OCI-LY7 (cell line): ENCODE measurements around the gene PCDHGB6. TPM values are rescaled to one million over a fixed set of nuclear protein-coding genes. Genes with fewer than 3 reads are reported as not detected.

Experiments used
- BruUV-seq: library from RNA; stranded (reverse); fragments of 400-500 nt; replicated peaks from 2 replicates; lab custom pipeline; 2021; lab: Mats Ljungman, UMichigan
- CTCF ChIA-PET: fragments of 300-600 bp; sonication (Branson Sonifier 250); formaldehyde crosslinking; loops from one replicate; lab custom pipeline; 2022; ENCODE audit warnings: antibody characterized with exemption; ENCODE audit not compliant: unreplicated experiment; lab: Charles Lee
- POLR2A ChIA-PET: fragments of 300-600 bp; sonication (Branson Sonifier 250); formaldehyde crosslinking; loops from one replicate; lab custom pipeline; 2022; ENCODE audit warnings: antibody characterized with exemption; lab: Charles Lee
- DNase-seq: peaks from one replicate; pipeline ENCODE4 v3.0.0-alpha.2; 2015; ENCODE audit warnings: low spot score
- H2AFZ ChIP-seq: fragments of 200-600 bp; sonication (generic), shearing (Covaris generic); 2 replicates; pipeline ENCODE4 v1.6.1; 2014; ENCODE audit warnings: mild to moderate bottlenecking, antibody characterized with exemption, low read length, moderate library complexity
- H3K27ac ChIP-seq: fragments of 200-600 bp; sonication (generic); 2 replicates; pipeline ENCODE4 v1.5.1; 2014; ENCODE audit warnings: mixed run types, low read depth, mild to moderate bottlenecking, moderate library complexity, low read length, inconsistent platforms; ENCODE audit not compliant: poor library complexity, severe bottlenecking
- H3K36me3 ChIP-seq: fragments of 200-600 bp; sonication (generic); 2 replicates; pipeline ENCODE4 v1.6.1; 2014; ENCODE audit warnings: mild to moderate bottlenecking, antibody characterized with exemption, low read length, moderate library complexity, mixed read lengths; ENCODE audit not compliant: insufficient read depth
- H3K4me1 ChIP-seq: fragments of 200-600 bp; sonication (generic); 2 replicates; pipeline ENCODE4 v1.5.1; 2014; ENCODE audit warnings: mild to moderate bottlenecking, low read length; ENCODE audit not compliant: insufficient read depth, poor library complexity, severe bottlenecking
- H3K4me2 ChIP-seq: fragments of 200-600 bp; sonication (generic); 2 replicates; pipeline ENCODE4 v1.6.1; 2014; ENCODE audit warnings: mild to moderate bottlenecking, low read length
- H3K4me3 ChIP-seq: fragments of 200-600 bp; sonication (generic); 2 replicates; pipeline ENCODE4 v1.5.1; 2014; ENCODE audit warnings: mild to moderate bottlenecking, low read depth, low read length; ENCODE audit not compliant: poor library complexity, severe bottlenecking
- H3K79me2 ChIP-seq: fragments of 200-600 bp; sonication (generic); 2 replicates; pipeline ENCODE4 v1.6.1; 2016; ENCODE audit warnings: low read depth, mild to moderate bottlenecking, low read length, moderate library complexity, mixed read lengths; ENCODE audit not compliant: insufficient read depth
- H3K9me2 ChIP-seq: fragments of 200-600 bp; sonication (generic); 2 replicates; pipeline ENCODE4 v1.6.1; 2016; ENCODE audit warnings: mild to moderate bottlenecking, low read length, mixed read lengths; ENCODE audit not compliant: insufficient read depth
- H3K9me3 ChIP-seq: fragments of 200-600 bp; sonication (generic); 2 replicates; pipeline ENCODE4 v1.6.1; 2014; ENCODE audit warnings: mild to moderate bottlenecking, mixed run types, low read length, mixed read lengths
- H4K20me1 ChIP-seq: fragments of 200-600 bp; sonication (generic); 2 replicates; pipeline ENCODE4 v1.6.1; 2014; ENCODE audit warnings: mild to moderate bottlenecking, antibody characterized with exemption, low read length, moderate library complexity, mixed read lengths; ENCODE audit not compliant: insufficient read depth
- EZH2phosphoT487 ChIP-seq: fragments of 200-600 bp; sonication (generic); IDR thresholded peaks from 2 replicates; pipeline ENCODE4 v1.6.1; 2018; ENCODE audit warnings: low read depth, borderline replicate concordance, mild to moderate bottlenecking, mixed run types, antibody characterized with exemption, low read length, moderate library complexity, mixed read lengths
- intact Hi-C: fragments of 100-400 bp; cut with micrococcal nuclease; formaldehyde crosslinking; loops from one replicate; pipeline ENCODE4 v1.10.0; 2022; ENCODE audit not compliant: unreplicated experiment
- total RNA-seq, 2 experiments: library from RNA; depleted of rRNA in 1 of 2; stranded (reverse); fragments of >200 nt in 1 of 2; shearing (Covaris generic) in 1 of 2; gene quantifications; 2 replicates each; pipeline ENCODE4 v1.2.3, GENCODE V29; 2014 to 2022
- TF ChIP-seq, protein P1 (sequence below): fragments of 200-600 bp; sonication (generic); conservative IDR thresholded peaks from 2 replicates; pipeline ENCODE4 v1.5.1; 2014; ENCODE audit warnings: mild to moderate bottlenecking, antibody characterized with exemption, low read length, moderate library complexity, mixed read lengths

PCDHGB6 gene
- total RNA-seq, 2 experiments from 2014 or later, result 4.5 to 4.7 TPM

DNA sequence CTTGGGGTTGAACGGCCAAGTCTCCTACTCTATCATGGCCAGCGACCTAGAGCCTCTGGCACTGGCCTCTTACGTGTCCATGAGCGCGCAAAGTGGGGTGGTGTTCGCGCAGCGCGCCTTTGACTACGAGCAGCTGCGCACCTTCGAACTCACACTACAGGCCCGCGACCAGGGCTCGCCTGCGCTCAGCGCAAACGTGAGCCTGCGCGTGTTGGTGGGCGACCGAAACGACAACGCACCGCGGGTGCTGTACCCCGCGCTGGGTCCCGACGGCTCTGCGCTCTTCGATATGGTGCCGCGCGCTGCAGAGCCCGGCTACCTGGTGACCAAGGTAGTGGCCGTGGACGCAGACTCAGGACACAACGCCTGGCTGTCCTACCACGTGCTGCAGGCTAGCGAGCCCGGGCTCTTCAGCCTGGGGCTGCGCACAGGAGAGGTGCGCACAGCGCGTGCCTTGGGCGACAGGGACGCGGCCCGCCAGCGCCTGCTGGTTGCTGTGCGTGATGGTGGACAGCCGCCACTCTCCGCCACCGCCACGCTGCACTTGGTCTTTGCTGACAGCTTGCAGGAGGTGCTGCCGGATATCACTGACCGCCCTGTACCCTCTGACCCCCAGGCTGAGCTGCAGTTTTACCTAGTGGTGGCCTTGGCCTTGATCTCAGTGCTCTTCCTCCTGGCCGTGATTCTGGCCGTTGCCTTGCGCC, 8.1 kb upstream of the PCDHGB6 start:
- Histone ChIP-seq H3K4me2 (no peak overlapping the region), H4K20me1 (no peaks in the 10 kb centered on the region), H3K27ac (no peak overlapping the region), H3K4me3 (no peak overlapping the region), H3K9me2 (no peaks in the 10 kb centered on the region), H3K79me2 (no peaks in the 10 kb centered on the region), H3K9me3 (no peaks in the 10 kb centered on the region), H3K36me3 (no peaks in the 10 kb centered on the region), H2AFZ (no peak overlapping the region), H3K4me1 (no peaks in the 10 kb centered on the region)
- CTCF ChIA-PET, result interaction anchor here (0.5 kb wide), 1 partner anchor 98 kb away, joined by 3 read pairs; no protein-coding TSS in a partner anchor
- DNase-seq, result no peak
- BruUV-seq, result no TSS peak
- POLR2A ChIA-PET, result no interaction called here
- intact Hi-C loops, result no loop called here
- TF ChIP-seq EZH2phosphoT487, result no peak
- TF ChIP-seq, protein P1, sequence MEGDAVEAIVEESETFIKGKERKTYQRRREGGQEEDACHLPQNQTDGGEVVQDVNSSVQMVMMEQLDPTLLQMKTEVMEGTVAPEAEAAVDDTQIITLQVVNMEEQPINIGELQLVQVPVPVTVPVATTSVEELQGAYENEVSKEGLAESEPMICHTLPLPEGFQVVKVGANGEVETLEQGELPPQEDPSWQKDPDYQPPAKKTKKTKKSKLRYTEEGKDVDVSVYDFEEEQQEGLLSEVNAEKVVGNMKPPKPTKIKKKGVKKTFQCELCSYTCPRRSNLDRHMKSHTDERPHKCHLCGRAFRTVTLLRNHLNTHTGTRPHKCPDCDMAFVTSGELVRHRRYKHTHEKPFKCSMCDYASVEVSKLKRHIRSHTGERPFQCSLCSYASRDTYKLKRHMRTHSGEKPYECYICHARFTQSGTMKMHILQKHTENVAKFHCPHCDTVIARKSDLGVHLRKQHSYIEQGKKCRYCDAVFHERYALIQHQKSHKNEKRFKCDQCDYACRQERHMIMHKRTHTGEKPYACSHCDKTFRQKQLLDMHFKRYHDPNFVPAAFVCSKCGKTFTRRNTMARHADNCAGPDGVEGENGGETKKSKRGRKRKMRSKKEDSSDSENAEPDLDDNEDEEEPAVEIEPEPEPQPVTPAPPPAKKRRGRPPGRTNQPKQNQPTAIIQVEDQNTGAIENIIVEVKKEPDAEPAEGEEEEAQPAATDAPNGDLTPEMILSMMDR, result no peak

DNA sequence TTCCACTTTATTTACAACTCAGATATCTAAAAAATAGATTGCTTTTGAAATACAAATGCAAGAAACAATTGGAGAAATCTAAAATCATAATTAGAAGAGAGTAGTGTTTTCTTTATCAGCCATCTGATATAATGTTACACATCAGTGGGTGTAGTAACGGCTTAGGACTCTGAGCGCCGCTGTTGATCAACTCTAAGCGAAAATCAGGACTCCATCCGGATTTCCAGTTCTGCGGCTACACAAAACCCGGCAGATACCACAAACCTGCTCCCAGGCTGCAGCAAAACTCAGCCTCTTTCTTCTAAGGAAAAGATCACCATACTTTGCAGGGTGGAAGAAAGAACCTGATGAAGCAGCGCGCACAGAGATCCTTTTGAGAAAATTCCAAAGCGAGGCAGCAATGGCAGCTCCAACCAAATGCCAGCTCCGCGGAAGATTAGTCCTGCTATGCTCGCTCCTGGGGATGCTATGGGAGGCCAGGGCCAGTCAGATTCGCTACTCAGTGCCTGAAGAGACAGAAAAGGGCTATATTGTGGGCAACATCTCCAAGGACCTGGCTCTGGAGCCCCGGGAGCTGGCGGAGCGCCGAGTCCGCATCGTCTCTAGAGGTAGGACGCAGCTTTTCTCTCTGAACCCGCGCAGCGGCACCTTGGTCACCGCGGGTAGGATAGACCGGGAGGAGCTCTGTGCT, 5.1 kb upstream of the PCDHGB6 start, which contains the start of gene PCDHGA9:
TSS of gene PCDHGA9 (plus strand) at position 226 of the 691 bp plus-strand sequence. CDS start at position 401, 175 bp downstream.
- H3K4me2 ChIP-seq, result no peak within 1 kb of the TSS
- H3K4me3 ChIP-seq, result no peak within 1 kb of the TSS
- H3K36me3 ChIP-seq, result no peaks in the 10 kb centered on the region
- H3K9me2 ChIP-seq, result no peaks in the 10 kb centered on the region
- ChIA-PET POLR2A (interaction anchor here (0.6 kb wide), 1 partner anchor 72 kb away, joined by 6 read pairs; no protein-coding TSS in a partner anchor), CTCF (no interaction called here)
- H3K4me1 ChIP-seq, result no peaks in the 10 kb centered on the region
- H3K27ac ChIP-seq, result no peak within 1 kb of the TSS
- no peaks in the 10 kb centered on the region for H3K79me2 ChIP-seq
- no peak for DNase-seq
- no peaks in the 10 kb centered on the region for H4K20me1 ChIP-seq
- TF ChIP-seq EZH2phosphoT487, result no peak
- TF ChIP-seq, protein P1, result peak; percentile 26; the same call in 1 of the 2 replicates
- no peak within 1 kb of the TSS for H2AFZ ChIP-seq
- no peaks in the 10 kb centered on the region for H3K9me3 ChIP-seq
- intact Hi-C loops, result no loop called here
- BruUV-seq, result no TSS peak
